ENCODE data around the gene ERFE. TPM values are rescaled to one million over a fixed set of nuclear protein-coding genes. Genes with fewer than 3 reads are reported as not detected.
A peak's percentile ranks its signal among the peaks of the same experiment; 100 is the strongest.

The ERFE gene
- total and polyA plus RNA-seq, 5 donors: 0.16 to 0.81 (median 0.52) TPM; not detected in 1

- 40% methylated on average over 36 of the region's 36 CpGs for WGBS
- intact Hi-C loops (cut with DNase I): loop anchor here in 1 of 4 donors (10.0 kb wide), 1 partner anchor 137 kb away; no protein-coding TSS in a partner anchor
- peak; percentile 45 to 81 (median 73) for DNase-seq
- no peaks in the 10 kb centered on the region for H3K4me1 ChIP-seq (ENCODE audit: control insufficient read depth, insufficient read depth, low read length)
- H3K27ac ChIP-seq (ENCODE audit: low read length): no peak overlapping the region
- H3K4me3 ChIP-seq (ENCODE audit: low read length): no peak overlapping the region
- H3K9me3 ChIP-seq (ENCODE audit: control insufficient read depth, low read length): no peaks in the 10 kb centered on the region
- peak; percentile 65 to 66 for ATAC-seq
- H3K27me3 ChIP-seq (ENCODE audit: control insufficient read depth, insufficient read depth): no peaks in the 10 kb centered on the region
Measured at GRCh38 chr2:238127165-238128060, 31.4 kb upstream of the ERFE start.

- no peak overlapping the region for H3K4me3 ChIP-seq (ENCODE audit: low read length)
- intact Hi-C loops (cut with DNase I): loop anchor here in 1 of 4 donors (10.0 kb wide), 1 partner anchor 137 kb away; no protein-coding TSS in a partner anchor
- WGBS: 90% methylated on average over 22 of the region's 22 CpGs
Measured at GRCh38 chr2:238128061-238128440, 30.7 kb upstream of the ERFE start.

GRCh38 chr2:238128534-238129001, 30.2 kb upstream of the ERFE start:
- DNase-seq (peak; percentile 12 to 51 (median 48)), ATAC-seq (no peak)
- H3K4me1 ChIP-seq (ENCODE audit: control insufficient read depth, insufficient read depth, low read length): no peaks in the 10 kb centered on the region
- intact Hi-C loops (cut with DNase I): loop anchor here in 1 of 4 donors (10.0 kb wide), 1 partner anchor 136 kb away; no protein-coding TSS in a partner anchor
- no peak overlapping the region for H3K4me3 ChIP-seq (ENCODE audit: low read length)
- H3K9me3 ChIP-seq (ENCODE audit: control insufficient read depth, low read length): no peaks in the 10 kb centered on the region
- no peak overlapping the region for H3K27ac ChIP-seq (ENCODE audit: low read length)
- WGBS: 70% methylated on average over 30 of the region's 30 CpGs
- no peaks in the 10 kb centered on the region for H3K27me3 ChIP-seq (ENCODE audit: control insufficient read depth, insufficient read depth)

More at GRCh38 chr2:238128061-238128440, 30.7 kb upstream of the ERFE start:
- Histone ChIP-seq H3K27ac (ENCODE audit: low read length) (no peak overlapping the region), H3K9me3 (ENCODE audit: control insufficient read depth, low read length) (no peaks in the 10 kb centered on the region), H3K4me1 (ENCODE audit: control insufficient read depth, insufficient read depth, low read length) (no peaks in the 10 kb centered on the region), H3K27me3 (ENCODE audit: control insufficient read depth, insufficient read depth) (no peaks in the 10 kb centered on the region)
- DNase-seq (peak; percentile 15 to 48 (median 41)), ATAC-seq (no peak)

- intact Hi-C loops (cut with DNase I): loop anchor here in 1 of 4 donors (10.0 kb wide), 1 partner anchor 135 kb away; no protein-coding TSS in a partner anchor
- H3K27ac ChIP-seq (ENCODE audit: low read length): no peak overlapping the region
- 91% methylated on average over 22 of the region's 22 CpGs for WGBS
Measured at GRCh38 chr2:238129166-238130010, 29.4 kb upstream of the ERFE start.

GRCh38 chr2:238130111-238130695, 28.6 kb upstream of the ERFE start:
- no peaks in the 10 kb centered on the region for H3K4me1 ChIP-seq (ENCODE audit: control insufficient read depth, insufficient read depth, low read length)
- no peaks in the 10 kb centered on the region for H3K27me3 ChIP-seq (ENCODE audit: control insufficient read depth, insufficient read depth)
- WGBS: 85% methylated on average over 28 of the region's 28 CpGs
- no peak overlapping the region for H3K27ac ChIP-seq (ENCODE audit: low read length)
- H3K4me3 ChIP-seq (ENCODE audit: low read length): no peak overlapping the region
- no peaks in the 10 kb centered on the region for H3K9me3 ChIP-seq (ENCODE audit: control insufficient read depth, low read length)
- intact Hi-C loops (cut with DNase I): no loop called here
- ATAC-seq (no peak), DNase-seq (peak; percentile 8 to 61 (median 32))

More at GRCh38 chr2:238129166-238130010, 29.4 kb upstream of the ERFE start:
- H3K9me3 ChIP-seq (ENCODE audit: control insufficient read depth, low read length): no peaks in the 10 kb centered on the region
- DNase-seq: peak in 2 of 3 donors; percentile 29 to 30
- H3K4me1 ChIP-seq (ENCODE audit: control insufficient read depth, insufficient read depth, low read length): no peaks in the 10 kb centered on the region
- no peaks in the 10 kb centered on the region for H3K27me3 ChIP-seq (ENCODE audit: control insufficient read depth, insufficient read depth)
- no peak for ATAC-seq
- no peak overlapping the region for H3K4me3 ChIP-seq (ENCODE audit: low read length)

- 92% methylated on average over 68 of the region's 68 CpGs for WGBS
- DNase-seq: peak; percentile 8 to 50 (median 48)
- Histone ChIP-seq H3K27ac (ENCODE audit: low read length) (no peak overlapping the region), H3K9me3 (ENCODE audit: control insufficient read depth, low read length) (no peaks in the 10 kb centered on the region), H3K4me1 (ENCODE audit: control insufficient read depth, insufficient read depth, low read length) (no peaks in the 10 kb centered on the region), H3K27me3 (ENCODE audit: control insufficient read depth, insufficient read depth) (no peaks in the 10 kb centered on the region), H3K4me3 (ENCODE audit: low read length) (no peak overlapping the region)
- intact Hi-C loops (cut with DNase I): no loop called here
- ATAC-seq: no peak
Measured at GRCh38 chr2:238130696-238131628, 27.8 kb upstream of the ERFE start.

GRCh38 chr2:238131761-238132462, 26.9 kb upstream of the ERFE start:
- H3K9me3 ChIP-seq (ENCODE audit: control insufficient read depth, low read length): no peaks in the 10 kb centered on the region
- no peak overlapping the region for H3K4me3 ChIP-seq (ENCODE audit: low read length)
- DNase-seq: peak; percentile 7 to 43 (median 42)
- ATAC-seq: no peak
- no peak overlapping the region for H3K27ac ChIP-seq (ENCODE audit: low read length)
- intact Hi-C loops (cut with DNase I): no loop called here
- WGBS: 91% methylated on average over 14 of the region's 14 CpGs
- H3K4me1 ChIP-seq (ENCODE audit: control insufficient read depth, insufficient read depth, low read length): no peaks in the 10 kb centered on the region
- no peaks in the 10 kb centered on the region for H3K27me3 ChIP-seq (ENCODE audit: control insufficient read depth, insufficient read depth)

GRCh38 chr2:238132463-238133450, 26.0 kb upstream of the ERFE start:
- ATAC-seq (no peak), DNase-seq (peak; percentile 8 to 45 (median 32))
- Histone ChIP-seq H3K27ac (ENCODE audit: low read length) (no peak overlapping the region), H3K9me3 (ENCODE audit: control insufficient read depth, low read length) (no peaks in the 10 kb centered on the region), H3K4me1 (ENCODE audit: control insufficient read depth, insufficient read depth, low read length) (no peaks in the 10 kb centered on the region), H3K4me3 (ENCODE audit: low read length) (no peak overlapping the region), H3K27me3 (ENCODE audit: control insufficient read depth, insufficient read depth) (no peaks in the 10 kb centered on the region)
- 86% methylated on average over 23 of the region's 23 CpGs for WGBS
- intact Hi-C loops (cut with DNase I): no loop called here
